Measurements from ENCODE around the gene HNRNPH2. TPM values are rescaled to one million over a fixed set of nuclear protein-coding genes. Genes with fewer than 3 reads are reported as not detected.

Gene HNRNPH2
- total and polyA plus RNA-seq, 11 donors, result 36.5 to 71.9 (median 56.8) TPM

DNA sequence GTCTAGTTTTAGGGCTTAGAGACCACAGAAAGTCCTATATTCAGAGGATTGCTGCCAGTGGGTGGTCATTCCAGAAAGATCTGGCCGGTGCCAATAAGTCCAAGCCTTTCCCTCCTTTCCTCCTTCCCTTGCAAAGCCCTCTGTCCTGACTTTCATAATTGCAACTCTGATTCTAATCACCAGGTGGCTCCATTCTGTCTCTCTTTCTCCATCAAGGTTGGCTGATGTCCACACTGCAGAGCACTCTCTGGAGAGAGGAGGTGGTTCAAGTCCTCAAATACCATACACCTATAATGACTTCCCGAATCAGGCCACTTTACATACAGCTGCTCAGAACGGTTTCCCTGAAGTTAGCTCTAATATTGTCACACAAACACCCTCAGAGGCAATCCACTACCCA is 54.9 kb downstream of the HNRNPH2 start:
- H3K36me3 ChIP-seq, result peaks cover 0 to 27% (median 0%) of the 10 kb centered on the region in 9 donors
- ATAC-seq, result no peak
- H3K27me3 ChIP-seq, result peaks cover 0 to 4% (median 0%) of the 10 kb centered on the region in 9 donors
- H3K27ac ChIP-seq, result no peak overlapping the region
- intact Hi-C loops (cut with DNase I), result no loop called here
- H3K9me3 ChIP-seq, result no peaks in the 10 kb centered on the region
- no peak overlapping the region for H3K4me3 ChIP-seq
- no peak for DNase-seq
- 63 to 77% (median 73%) methylated on average over 3 of the region's 3 CpGs for WGBS, 4 donors
- no peaks in the 10 kb centered on the region for H3K4me1 ChIP-seq
- TF ChIP-seq POLR2A (IDR thresholded peaks at IDR 0.05), result no peak
- TF ChIP-seq CTCF (IDR thresholded peaks at IDR 0.05), result peak in 3 of 12 donors; percentile 18 to 26 (median 19)

Other genes with a start within 250 kb of the HNRNPH2 start
- gene DRP2, start 188.4 kb upstream of the HNRNPH2 start, total RNA-seq, result under 1 TPM in 5 of 9 donors, not detected in 4; 0.05 to 0.11 (median 0.08) TPM
- gene DRP2, start 188.4 kb upstream of the HNRNPH2 start, polyA plus RNA-seq, result under 1 TPM; 0.01 to 0.04 TPM
- not detected for gene TAF7L, start 116.9 kb upstream of the HNRNPH2 start, total RNA-seq
- gene TAF7L, start 116.9 kb upstream of the HNRNPH2 start, polyA plus RNA-seq, result under 1 TPM in 1 of 2 donors, not detected in 1; 0.04 TPM
- 10 to 100 TPM in 7 of 9 donors, 1 to 10 TPM in 2; 2.9 to 29.4 (median 17.5) TPM for gene TIMM8A, start 59.5 kb upstream of the HNRNPH2 start, total RNA-seq
- 10 to 100 TPM; 11.9 to 29.4 TPM for gene TIMM8A, start 59.5 kb upstream of the HNRNPH2 start, polyA plus RNA-seq
- gene BTK, start 22.0 kb upstream of the HNRNPH2 start, total RNA-seq, result 10 to 100 TPM in 1 of 9 donors, 1 to 10 TPM in 4, under 1 TPM in 4; 0.25 to 18.8 (median 1.6) TPM
- gene BTK, start 22.0 kb upstream of the HNRNPH2 start, polyA plus RNA-seq, result 1 to 10 TPM; 1.4 to 1.5 TPM
- 100 to 1,000 TPM in 2 of 9 donors, 10 to 100 TPM in 7; 47.8 to 757 (median 69.7) TPM for gene RPL36A, start 17.2 kb upstream of the HNRNPH2 start, total RNA-seq
- gene RPL36A, start 17.2 kb upstream of the HNRNPH2 start, polyA plus RNA-seq, result 1,000 to 10,000 TPM; 1,215 to 2,246 TPM
- gene GLA, start 297 bp upstream of the HNRNPH2 start, total RNA-seq, result 10 to 100 TPM in 7 of 9 donors, 1 to 10 TPM in 2; 5.2 to 27.5 (median 11.1) TPM
- 10 to 100 TPM; 16.4 to 19.9 TPM for gene GLA, start 297 bp upstream of the HNRNPH2 start, polyA plus RNA-seq
- 10 to 100 TPM in 1 of 9 donors, 1 to 10 TPM in 8; 1.1 to 11.0 (median 5.1) TPM for gene ARMCX4, start 77.2 kb downstream of the HNRNPH2 start, total RNA-seq
- 10 to 100 TPM in 1 of 2 donors, 1 to 10 TPM in 1; 4.2 to 21.1 TPM for gene ARMCX4, start 77.2 kb downstream of the HNRNPH2 start, polyA plus RNA-seq
- gene ARMCX1, start 142.3 kb downstream of the HNRNPH2 start, total RNA-seq, result 10 to 100 TPM; 25.6 to 50.4 (median 32.9) TPM
- 10 to 100 TPM; 15.2 to 26.2 TPM for gene ARMCX1, start 142.3 kb downstream of the HNRNPH2 start, polyA plus RNA-seq
- 10 to 100 TPM; 17.9 to 58.7 (median 33.2) TPM for gene ARMCX6, start 209.8 kb downstream of the HNRNPH2 start, total RNA-seq
- 10 to 100 TPM; 17.5 to 32.1 TPM for gene ARMCX6, start 209.8 kb downstream of the HNRNPH2 start, polyA plus RNA-seq
- 10 to 100 TPM; 49.4 to 84.0 (median 61.8) TPM for gene ARMCX3, start 214.9 kb downstream of the HNRNPH2 start, total RNA-seq
- gene ARMCX3, start 214.9 kb downstream of the HNRNPH2 start, polyA plus RNA-seq, result 10 to 100 TPM; 30.7 to 71.0 TPM

Data from heart left ventricle (tissue), 16 donors.